Hematopoietic multipotent progenitor cell treated with erythropoietin and hydrocortisone succinate and interleukin-3 and kit ligand, for 8 days (in vitro differentiated cells): ENCODE measurements around the gene ZNF195.
A peak's percentile ranks its signal among the peaks of the same experiment; 100 is the strongest.
"Not testable (repeated sequence)": the region's sequence is repeated elsewhere in the genome, so short reads cannot be mapped to it uniquely, and the experiment has no call there.

Source experiments
- DNase-seq: peaks from one replicate; pipeline ENCODE4 v3.0.0-alpha.2; 2015

Gene ZNF195

GRCh38 chr11:3378426-3379423 is at the start of gene ZNF195:
ZNF195 (minus strand) TSS chr11:3379146; CDS start chr11:3379040, 106 bp downstream.
- peak; percentile 99 for DNase-seq

- DNase-seq = not testable (repeated sequence)
Measured at GRCh38 chr11:3428076-3428475, 49.1 kb upstream of the ZNF195 start.

GRCh38 chr11:3426541-3426940 is 47.6 kb upstream of the ZNF195 start:
- not testable (repeated sequence) for DNase-seq

- not testable (repeated sequence) for DNase-seq
Measured at GRCh38 chr11:3423928-3424327, 45.0 kb upstream of the ZNF195 start.

- DNase-seq = not testable (repeated sequence)
Measured at GRCh38 chr11:3423138-3423731, 44.3 kb upstream of the ZNF195 start.

- DNase-seq = peak; percentile 97
Measured at GRCh38 chr11:3422380-3423137, 43.6 kb upstream of the ZNF195 start.

- peak; percentile 9 for DNase-seq
Measured at GRCh38 chr11:3421608-3422379, 42.8 kb upstream of the ZNF195 start.

- not testable (repeated sequence) for DNase-seq
Measured at GRCh38 chr11:3420281-3421042, 41.5 kb upstream of the ZNF195 start.

- DNase-seq = not testable (repeated sequence)
Measured at GRCh38 chr11:3419496-3419895, 40.5 kb upstream of the ZNF195 start.

- DNase-seq = peak; percentile 69
Measured at GRCh38 chr11:3417047-3417446, 38.1 kb upstream of the ZNF195 start.

- DNase-seq = not testable (repeated sequence)
Measured at GRCh38 chr11:3415301-3415700, 36.4 kb upstream of the ZNF195 start.

- not testable (repeated sequence) for DNase-seq
Measured at GRCh38 chr11:3413666-3414065, 34.7 kb upstream of the ZNF195 start.

GRCh38 chr11:3412837-3413236 is 33.9 kb upstream of the ZNF195 start:
- no peak for DNase-seq

GRCh38 chr11:3408722-3409121 is 29.8 kb upstream of the ZNF195 start:
- DNase-seq = peak; percentile 76

- peak; percentile 58 for DNase-seq
Measured at GRCh38 chr11:3408058-3408605, 29.2 kb upstream of the ZNF195 start.

GRCh38 chr11:3406937-3407336 is 28.0 kb upstream of the ZNF195 start:
- not testable (repeated sequence) for DNase-seq

- not testable (repeated sequence) for DNase-seq
Measured at GRCh38 chr11:3406223-3406875, 27.4 kb upstream of the ZNF195 start.

- DNase-seq = peak; percentile 10
Measured at GRCh38 chr11:3404076-3404925, 25.4 kb upstream of the ZNF195 start.

GRCh38 chr11:3402861-3403250 is 23.9 kb upstream of the ZNF195 start:
- DNase-seq = not testable (repeated sequence)
